Ovary (tissue), 3 donors: Measurements from ENCODE around the gene RNF114.

Experiments
- POLR2A ChIP-seq: fragments of 450-650 bp; IDR thresholded peaks from one replicate; pipeline ENCODE4 v1.6.1; 2017; ENCODE audit warnings: antibody characterized with exemption, mild to moderate bottlenecking, moderate library complexity
- TF ChIP-seq, protein P1 (sequence below), 3 donors: fragments of 450-650 bp in 2 of 3; fragments of 200-600 bp in 1 of 3; IDR thresholded peaks; one replicate each; pipeline versions ENCODE4 v1.5.1 to v1.8.0; 2016 to 2022; ENCODE audit warnings: antibody characterized with exemption in 3 of 3, mild to moderate bottlenecking in 1 of 3
- donor health status: DM: no; HTN: no; CAD: no.

DNA sequence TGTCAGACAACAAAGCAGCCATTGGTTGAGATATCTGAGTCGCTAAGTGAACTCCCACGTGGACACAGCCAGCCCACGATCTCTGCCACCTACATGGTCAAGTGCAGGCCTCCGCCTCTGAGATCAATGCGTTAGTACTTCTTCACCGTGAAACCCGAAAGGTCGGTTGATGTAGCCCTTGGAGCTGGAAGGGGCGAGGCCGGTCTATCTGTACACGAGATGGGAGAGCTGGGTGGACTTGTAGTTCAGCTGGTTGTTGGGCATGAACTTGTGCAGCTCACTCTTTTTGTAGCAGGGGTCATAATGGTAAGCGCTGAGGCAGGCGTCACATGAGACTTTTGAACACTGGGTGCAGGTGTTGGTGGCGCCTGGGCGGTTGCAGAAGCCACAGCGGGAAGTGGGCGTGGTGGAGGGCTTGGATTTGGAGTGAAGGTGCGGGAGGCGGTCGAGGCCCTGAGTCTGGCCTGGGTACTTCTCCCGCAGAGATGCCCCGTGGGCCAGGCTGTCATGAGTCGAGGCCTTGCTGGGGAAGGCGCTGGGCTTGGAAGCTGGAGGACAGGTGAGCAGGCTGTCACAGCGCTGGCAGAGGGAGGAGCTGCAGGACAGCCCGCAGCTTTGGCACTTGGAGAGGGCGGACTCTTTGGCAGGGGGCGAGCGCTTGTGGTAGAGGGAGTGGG lies 30.6 kb upstream of the RNF114 start:
- TF ChIP-seq, protein P1, sequence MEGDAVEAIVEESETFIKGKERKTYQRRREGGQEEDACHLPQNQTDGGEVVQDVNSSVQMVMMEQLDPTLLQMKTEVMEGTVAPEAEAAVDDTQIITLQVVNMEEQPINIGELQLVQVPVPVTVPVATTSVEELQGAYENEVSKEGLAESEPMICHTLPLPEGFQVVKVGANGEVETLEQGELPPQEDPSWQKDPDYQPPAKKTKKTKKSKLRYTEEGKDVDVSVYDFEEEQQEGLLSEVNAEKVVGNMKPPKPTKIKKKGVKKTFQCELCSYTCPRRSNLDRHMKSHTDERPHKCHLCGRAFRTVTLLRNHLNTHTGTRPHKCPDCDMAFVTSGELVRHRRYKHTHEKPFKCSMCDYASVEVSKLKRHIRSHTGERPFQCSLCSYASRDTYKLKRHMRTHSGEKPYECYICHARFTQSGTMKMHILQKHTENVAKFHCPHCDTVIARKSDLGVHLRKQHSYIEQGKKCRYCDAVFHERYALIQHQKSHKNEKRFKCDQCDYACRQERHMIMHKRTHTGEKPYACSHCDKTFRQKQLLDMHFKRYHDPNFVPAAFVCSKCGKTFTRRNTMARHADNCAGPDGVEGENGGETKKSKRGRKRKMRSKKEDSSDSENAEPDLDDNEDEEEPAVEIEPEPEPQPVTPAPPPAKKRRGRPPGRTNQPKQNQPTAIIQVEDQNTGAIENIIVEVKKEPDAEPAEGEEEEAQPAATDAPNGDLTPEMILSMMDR (IDR thresholded peaks at IDR 0.05) = no peak
- no peak for TF ChIP-seq POLR2A
